ENCODE measurements around the gene GNAT1. TPM values are rescaled to one million over a fixed set of nuclear protein-coding genes. Genes with fewer than 3 reads are reported as not detected.
"Not testable (repeated sequence)": the region's sequence is repeated elsewhere in the genome, so short reads cannot be mapped to it uniquely, and the experiment has no call there.

Gene GNAT1
- polyA plus RNA-seq, 3 donors = not detected

- no peak for DNase-seq (ENCODE audit: low read depth in 3 of 3, low spot score in 2 of 3)
These were observed 10.3 kb downstream of the GNAT1 start for GRCh38 chr3:50201573-50202315.

GRCh38 chr3:50202353-50203112, 11.1 kb downstream of the GNAT1 start:
- no peak for DNase-seq (ENCODE audit: low read depth in 3 of 3, low spot score in 2 of 3)

- no peak for DNase-seq (ENCODE audit: low read depth in 3 of 3, low spot score in 2 of 3)
These were observed 11.9 kb downstream of the GNAT1 start for GRCh38 chr3:50203113-50203808.

GRCh38 chr3:50203809-50204803, 12.7 kb downstream of the GNAT1 start:
- DNase-seq (ENCODE audit: low read depth in 3 of 3, low spot score in 2 of 3) = no peak

GRCh38 chr3:50204804-50205412, 13.5 kb downstream of the GNAT1 start, which contains the start of gene SLC38A3:
TSS of gene SLC38A3 (plus strand) at chr3:50205271. CDS start at chr3:50214200, 8,929 bp downstream.
- no peak for DNase-seq (ENCODE audit: low read depth in 3 of 3, low spot score in 2 of 3)

- DNase-seq (ENCODE audit: low read depth in 3 of 3, low spot score in 2 of 3) = no peak
These were observed 14.2 kb downstream of the GNAT1 start for GRCh38 chr3:50205413-50206276.

GRCh38 chr3:50207359-50208042, 16.1 kb downstream of the GNAT1 start:
- no peak for DNase-seq (ENCODE audit: low read depth in 3 of 3, low spot score in 2 of 3)

GRCh38 chr3:50208677-50209344, 17.4 kb downstream of the GNAT1 start:
- DNase-seq (ENCODE audit: low read depth in 3 of 3, low spot score in 2 of 3) = no peak

- no peak for DNase-seq (ENCODE audit: low read depth in 3 of 3, low spot score in 2 of 3)
These were observed 18.7 kb downstream of the GNAT1 start for GRCh38 chr3:50210176-50210509.

GRCh38 chr3:50210510-50211367, 19.3 kb downstream of the GNAT1 start:
- no peak for DNase-seq (ENCODE audit: low read depth in 3 of 3, low spot score in 2 of 3)

- DNase-seq (ENCODE audit: low read depth in 3 of 3, low spot score in 2 of 3) = not testable (repeated sequence)
These were observed 19.9 kb downstream of the GNAT1 start for GRCh38 chr3:50211368-50211717.

GRCh38 chr3:50211930-50212329, 20.5 kb downstream of the GNAT1 start:
- no peak for DNase-seq (ENCODE audit: low read depth in 3 of 3, low spot score in 2 of 3)

GRCh38 chr3:50212502-50212901, 21.1 kb downstream of the GNAT1 start:
- no peak for DNase-seq (ENCODE audit: low read depth in 3 of 3, low spot score in 2 of 3)

GRCh38 chr3:50212971-50213370, 21.6 kb downstream of the GNAT1 start:
- DNase-seq (ENCODE audit: low read depth in 3 of 3, low spot score in 2 of 3) = no peak

GRCh38 chr3:50213373-50213772, 22.0 kb downstream of the GNAT1 start:
- DNase-seq (ENCODE audit: low read depth in 3 of 3, low spot score in 2 of 3) = no peak

GRCh38 chr3:50214824-50215223, 23.4 kb downstream of the GNAT1 start:
- DNase-seq (ENCODE audit: low read depth in 3 of 3, low spot score in 2 of 3) = no peak

- DNase-seq (ENCODE audit: low read depth in 3 of 3, low spot score in 2 of 3) = no peak
These were observed 24.1 kb downstream of the GNAT1 start for GRCh38 chr3:50215529-50215928.

Data from right renal cortex interstitium (tissue), 3 donors.